Measurements from ENCODE around the gene PPP2R2D.

The PPP2R2D gene

GRCh38 chr10:131890276-131891195 is 10.3 kb upstream of the PPP2R2D start:
- DNase-seq, result no peak

DNA sequence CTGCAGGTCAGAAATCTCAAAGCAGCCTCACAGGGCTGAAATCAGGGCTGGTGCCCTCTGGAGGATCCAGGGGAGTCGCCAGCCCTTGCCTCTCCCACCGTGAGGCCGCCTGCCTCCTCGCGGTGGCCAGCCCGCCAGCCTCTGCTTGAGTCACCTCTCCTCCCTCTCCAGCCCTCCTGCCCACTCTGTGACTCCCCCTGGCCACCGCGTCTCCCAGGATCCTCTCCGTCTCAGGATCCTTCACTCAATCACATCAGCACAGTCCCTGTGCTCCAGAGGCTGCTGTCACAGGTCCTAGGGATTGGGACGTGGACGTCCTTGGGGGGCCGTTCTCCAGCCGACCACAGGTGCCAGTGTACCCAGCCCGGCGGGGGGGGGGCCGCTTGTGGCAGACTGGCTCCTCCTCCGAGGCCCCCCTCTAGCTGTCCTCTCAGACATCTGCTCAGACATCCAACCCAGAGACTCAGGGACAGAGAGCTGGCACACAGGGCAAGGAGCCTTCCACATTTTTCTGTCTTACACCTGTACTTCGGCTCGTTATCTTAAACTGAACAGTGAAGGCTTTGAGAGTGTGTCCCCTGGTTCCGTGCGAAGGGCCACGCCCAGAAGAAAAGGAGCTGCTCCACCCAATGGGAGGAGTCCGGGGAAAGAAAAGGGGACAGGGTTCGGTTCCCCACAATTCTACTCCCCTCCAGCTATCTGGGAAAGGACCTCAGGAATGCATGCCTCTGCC is 9.4 kb upstream of the PPP2R2D start:
- no peak for DNase-seq

GRCh38 chr10:131891929-131892805 is 8.6 kb upstream of the PPP2R2D start:
- DNase-seq, result no peak

DNA sequence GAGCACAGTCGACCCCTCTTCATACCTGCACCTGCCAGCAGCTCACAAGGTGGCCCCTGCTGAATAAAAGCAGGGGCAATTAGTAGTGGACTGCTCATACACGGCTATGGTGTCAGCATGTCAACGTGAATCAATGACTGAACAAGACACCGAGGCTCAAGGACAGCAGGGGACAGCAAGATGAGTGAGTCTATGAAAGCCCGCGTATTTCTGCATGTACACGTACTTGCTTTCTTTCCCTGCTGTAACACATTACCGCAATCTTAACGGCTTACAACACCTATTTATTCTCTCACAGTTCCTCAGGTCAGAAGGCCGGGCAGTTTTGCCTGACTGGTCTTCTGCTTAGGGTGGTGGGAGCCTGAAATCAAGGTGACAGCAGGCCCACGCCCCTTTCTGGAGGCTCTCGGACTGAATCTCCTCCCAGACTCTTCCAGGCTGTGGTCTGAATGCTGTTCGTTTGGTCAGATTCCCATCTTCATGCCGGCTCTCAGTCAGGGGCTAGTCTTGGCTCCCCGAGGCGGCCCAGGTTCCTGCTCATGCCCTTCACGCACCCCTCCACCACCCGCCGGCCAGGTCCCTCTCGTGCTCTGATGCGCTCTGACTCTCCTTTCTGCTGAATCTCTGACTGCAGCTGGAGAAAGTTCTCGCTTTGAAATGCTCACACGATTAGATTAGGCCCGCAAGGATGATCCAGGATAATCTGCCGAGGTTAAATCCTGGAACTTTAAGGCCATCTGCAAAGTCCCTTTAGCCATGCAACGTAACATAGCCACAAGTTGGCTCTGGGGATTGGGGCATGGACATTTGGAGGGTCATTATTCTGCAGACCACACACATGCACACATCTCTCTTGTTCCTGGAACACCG is 7.8 kb upstream of the PPP2R2D start:
- no peak for DNase-seq

DNA sequence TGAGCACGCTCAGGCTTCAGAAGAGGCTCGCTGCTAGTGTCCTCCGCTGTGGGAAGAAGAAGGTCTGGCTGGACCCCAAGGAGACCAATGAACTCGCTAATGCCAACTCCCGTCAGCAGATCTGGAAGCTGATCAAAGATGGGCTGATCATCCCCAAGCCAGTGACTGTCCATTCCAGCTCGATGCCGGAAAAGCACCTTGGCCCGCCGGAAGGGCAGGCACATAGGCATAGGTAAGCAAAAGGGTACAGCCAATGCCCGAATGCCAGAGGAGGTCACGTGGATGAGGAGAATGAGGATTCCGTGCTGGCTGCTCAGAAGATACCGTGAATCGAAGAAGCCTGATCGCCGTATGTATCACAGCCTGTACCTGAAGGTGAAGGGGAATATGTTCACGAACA is 5.7 kb upstream of the PPP2R2D start:
- no peak for DNase-seq

GRCh38 chr10:131896403-131896802 is 4.4 kb upstream of the PPP2R2D start:
- no peak for DNase-seq

GRCh38 chr10:131897297-131897899 is 3.4 kb upstream of the PPP2R2D start:
- DNase-seq, result no peak

- DNase-seq, result no peak
Observed at GRCh38 chr10:131898061-131898460, 2.7 kb upstream of the PPP2R2D start.

DNA sequence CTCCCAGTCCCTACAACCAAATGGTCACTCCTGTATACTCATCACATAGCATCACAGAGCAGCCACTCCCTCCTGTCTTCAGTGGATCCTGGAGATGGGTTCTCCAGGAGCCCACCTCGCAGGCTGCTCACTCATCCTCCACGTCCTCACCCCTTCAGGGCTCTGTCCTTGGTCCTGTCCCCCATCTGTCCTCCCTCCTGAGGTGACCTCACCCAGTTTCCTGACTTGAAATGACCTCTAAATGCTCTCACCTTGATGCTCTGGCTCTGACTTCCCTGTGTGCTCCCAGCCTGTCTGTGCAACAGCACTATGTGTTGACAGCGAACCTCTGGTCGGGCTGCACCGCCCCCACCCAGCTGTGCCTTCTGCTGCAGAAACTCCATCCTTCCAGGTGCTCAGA is 2.1 kb upstream of the PPP2R2D start:
- no peak for DNase-seq

- no peak for DNase-seq
Observed at GRCh38 chr10:131899116-131899690, 1.6 kb upstream of the PPP2R2D start.

DNA sequence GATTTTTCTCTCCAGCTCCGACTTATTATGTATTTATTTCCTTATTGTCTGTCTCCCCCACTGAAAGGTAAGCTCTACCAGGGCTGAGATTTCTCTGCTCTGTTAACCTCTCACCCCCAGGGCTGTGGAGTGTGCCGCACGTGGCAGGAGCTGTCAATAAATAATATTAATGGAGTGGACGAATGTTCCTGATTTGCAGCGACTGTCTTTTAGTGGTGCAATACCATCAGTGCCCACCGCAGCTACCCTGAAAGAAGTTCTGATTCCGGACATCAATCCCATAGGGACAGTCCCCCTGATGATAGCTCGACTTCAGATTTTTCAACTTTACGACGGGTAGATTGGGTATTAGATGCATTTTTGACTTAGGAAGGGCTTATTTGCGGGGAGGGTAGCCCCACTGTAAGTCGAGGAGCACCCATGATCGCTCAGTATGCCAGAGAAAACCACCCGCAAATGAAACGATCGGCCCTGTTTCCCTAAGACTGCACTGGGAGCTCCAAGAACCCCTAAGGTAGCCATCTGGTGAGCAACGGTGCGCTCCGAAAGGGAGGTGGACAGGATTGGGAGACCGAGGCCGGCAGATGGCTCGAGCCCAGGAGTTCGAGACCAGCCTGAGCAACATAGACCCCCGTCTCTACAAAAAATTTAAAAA is 986 bp upstream of the PPP2R2D start:
- DNase-seq, result no peak

- no peak for DNase-seq
Observed at GRCh38 chr10:131901181-131901829, 497 bp downstream of the PPP2R2D start.

DNA sequence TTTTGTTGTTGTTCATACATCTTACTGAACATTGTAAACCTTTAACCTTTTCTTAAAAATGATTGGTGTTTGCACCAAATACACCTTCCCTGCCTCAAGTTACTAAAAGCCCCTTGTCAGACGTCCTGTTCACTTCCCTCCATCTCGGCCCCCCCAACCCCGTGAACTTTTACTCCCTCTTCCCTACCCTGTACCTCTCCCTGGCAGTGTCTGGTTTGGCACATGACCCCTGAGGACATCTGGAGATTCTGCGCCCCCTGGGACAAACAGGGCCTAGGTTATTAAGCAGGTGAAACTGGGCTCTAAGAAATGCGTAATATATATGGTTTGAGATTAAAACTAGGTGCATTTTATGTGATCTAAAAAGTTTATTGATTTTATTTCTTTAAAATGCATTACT is 1.4 kb downstream of the PPP2R2D start:
- DNase-seq, result no peak

DNA sequence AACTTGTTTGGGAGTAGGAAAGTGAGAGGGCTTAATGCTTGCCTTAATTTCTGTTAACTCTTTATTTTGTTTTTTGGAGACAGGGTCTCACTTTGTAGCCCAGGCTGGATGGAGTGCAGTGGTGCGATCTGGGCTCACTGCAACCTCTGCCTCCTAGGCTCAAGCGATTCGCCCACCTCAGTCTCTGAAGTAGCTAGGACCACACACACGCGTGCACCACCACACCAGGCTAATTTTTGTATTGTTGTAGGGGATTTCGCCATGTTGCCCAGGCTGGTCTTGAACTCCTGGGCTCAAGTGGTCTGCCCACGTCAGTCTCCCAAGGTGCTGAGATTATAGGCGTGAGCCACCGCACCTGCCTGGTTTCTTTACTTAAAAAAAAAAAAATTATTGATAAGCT is 1.9 kb downstream of the PPP2R2D start:
- no peak for DNase-seq

GRCh38 chr10:131905267-131905571 is 4.4 kb downstream of the PPP2R2D start:
- DNase-seq, result no peak

DNA sequence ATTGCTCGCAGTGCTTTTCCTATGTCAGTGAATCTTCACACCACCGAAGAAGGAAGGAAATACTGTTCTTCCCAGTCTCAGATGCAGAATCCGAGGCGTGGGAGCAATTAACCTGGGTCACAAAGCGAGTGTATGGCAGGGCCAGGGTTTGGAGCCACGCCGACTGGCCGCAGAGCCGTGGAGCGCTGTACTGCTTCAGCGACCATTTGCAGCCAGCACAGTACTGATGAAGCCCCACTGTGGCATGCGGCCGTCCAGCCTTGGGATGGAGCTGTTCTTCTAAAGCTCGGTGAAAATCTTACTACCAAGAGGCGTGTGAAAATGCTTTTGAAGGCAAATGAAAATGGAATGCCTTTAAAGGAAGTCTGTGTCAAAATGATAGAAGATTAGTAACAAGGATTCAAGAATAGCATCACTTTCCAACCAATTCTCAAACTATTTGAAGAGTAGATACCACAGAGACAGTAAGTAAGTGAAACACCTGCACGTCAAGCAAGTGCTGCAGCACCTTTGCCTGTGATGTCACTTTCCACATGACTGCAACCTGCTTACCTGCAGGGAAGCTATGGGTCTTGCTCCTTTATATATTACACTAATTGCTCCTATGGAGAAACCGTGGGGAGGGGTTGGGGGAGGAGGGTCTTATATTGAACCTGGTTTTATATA is 4.9 kb downstream of the PPP2R2D start:
- no peak for DNase-seq

DNA sequence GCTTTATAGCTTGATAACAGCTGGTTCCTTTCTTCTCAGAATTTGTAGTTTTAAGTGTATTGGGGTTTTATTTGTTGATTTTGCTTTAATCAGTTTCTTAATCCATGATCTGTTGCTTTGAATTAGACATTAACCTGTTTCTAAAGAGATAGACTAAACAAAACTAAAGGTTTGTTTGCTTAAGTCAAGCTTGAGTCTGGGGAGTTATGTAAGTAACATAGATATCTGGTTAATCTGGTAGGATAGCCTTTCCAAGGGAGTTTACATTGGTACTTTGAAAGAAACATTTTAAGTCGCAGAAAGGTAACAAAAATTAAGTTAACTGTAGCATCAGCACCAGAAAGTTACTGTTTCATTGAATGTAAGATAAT is 5.4 kb downstream of the PPP2R2D start:
- DNase-seq, result no peak

DNA sequence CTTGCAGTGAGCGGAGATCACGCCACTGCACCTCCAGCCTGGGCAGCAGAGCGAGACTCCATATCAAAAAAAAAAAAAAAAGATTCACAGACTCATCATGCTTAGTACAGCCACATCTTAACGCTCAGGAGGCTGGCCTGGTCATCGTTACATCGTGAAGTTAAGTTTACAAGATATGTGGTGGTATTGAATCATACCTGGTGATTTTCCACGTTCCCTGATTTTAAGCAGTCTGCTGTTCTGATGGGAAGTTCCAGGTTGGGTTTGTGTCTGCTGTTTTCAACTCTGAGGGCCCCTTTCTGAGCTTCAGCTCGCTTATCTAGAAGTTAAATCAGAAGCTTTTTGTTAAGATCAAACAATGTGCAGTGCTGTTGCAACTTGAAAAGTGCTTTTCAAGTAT is 6.9 kb downstream of the PPP2R2D start:
- DNase-seq, result no peak

- no peak for DNase-seq
Observed at GRCh38 chr10:131908151-131908550, 7.3 kb downstream of the PPP2R2D start.
